ENCODE results near the gene REPS1.

DNA sequence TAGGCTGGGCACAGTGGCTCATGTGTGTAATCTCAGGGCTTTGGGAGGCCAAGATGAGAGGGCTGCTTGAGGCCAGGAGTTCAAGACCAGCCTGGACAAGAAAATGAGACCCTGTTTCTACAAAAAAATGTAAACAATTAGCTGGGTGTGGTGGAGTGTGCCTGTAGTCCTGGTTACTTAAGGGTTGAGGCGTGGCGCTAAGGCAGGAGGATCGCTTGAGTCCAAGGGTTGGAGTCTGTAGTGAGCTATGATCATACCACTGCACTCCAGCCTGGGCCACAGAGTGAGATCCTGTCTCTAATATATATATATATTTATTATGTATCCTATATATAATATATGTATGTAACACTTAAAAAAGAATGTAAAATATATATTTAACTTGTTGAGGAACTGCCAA lies 32.6 kb upstream of the REPS1 start:
- TF ChIP-seq CTCF (conservative IDR thresholded peaks at IDR 0.05; ENCODE audit: low read depth, low read length) (no peak), EZH2 (IDR thresholded peaks at IDR 0.05; ENCODE audit: borderline replicate concordance, low read depth, low read length, poor library complexity, severe bottlenecking) (no peak)
